Liver (tissue), 9 donors: Measurements from ENCODE around the gene SYCP2L. TPM values are rescaled to one million over a fixed set of nuclear protein-coding genes. Genes with fewer than 3 reads are reported as not detected.

Experiments used
- DNase-seq: peaks from one replicate; pipeline ENCODE4 v3.0.0-alpha.2; 2017; ENCODE audit warnings: low spot score
- H3K27ac ChIP-seq, 2 donors: one replicate each; pipeline ENCODE4 v1.7.0; 2013; ENCODE audit warnings: inconsistent platforms in 2 of 2, low read length in 2 of 2, control low read depth in 1 of 2, low read depth in 1 of 2, mild to moderate bottlenecking in 1 of 2
- H3K27me3 ChIP-seq, 4 donors: one replicate each; pipeline versions ENCODE4 v1.6.1 to v1.7.0; 2013; ENCODE audit warnings: low read length in 3 of 4, inconsistent platforms in 1 of 4, mild to moderate bottlenecking in 1 of 4, moderate library complexity in 1 of 4; ENCODE audit not compliant: control insufficient read depth in 4 of 4, insufficient read depth in 4 of 4
- H3K36me3 ChIP-seq, 4 donors: one replicate each; pipeline versions ENCODE4 v1.6.1 to v1.7.0; 2013; ENCODE audit warnings: low read length in 3 of 4, mild to moderate bottlenecking in 3 of 4, low read depth in 1 of 4, moderate library complexity in 1 of 4; ENCODE audit not compliant: control insufficient read depth in 4 of 4, insufficient read depth in 3 of 4
- H3K4me1 ChIP-seq, 4 donors: one replicate each; pipeline versions ENCODE4 v1.6.1 to v1.7.0; 2013; ENCODE audit warnings: low read length in 3 of 4, mild to moderate bottlenecking in 3 of 4, moderate library complexity in 1 of 4; ENCODE audit not compliant: control insufficient read depth in 4 of 4, insufficient read depth in 4 of 4
- H3K4me3 ChIP-seq, 3 donors: one replicate each; pipeline versions ENCODE4 v1.6.1 to v1.7.0; 2013; ENCODE audit warnings: low read length in 3 of 3, control low read depth in 1 of 3, low read depth in 1 of 3, mild to moderate bottlenecking in 1 of 3
- H3K9ac ChIP-seq, 2 donors: one replicate each; pipeline ENCODE4 v1.7.0; 2013; ENCODE audit warnings: low read length in 2 of 2, mild to moderate bottlenecking in 2 of 2, moderate library complexity in 2 of 2, control low read depth in 1 of 2, low read depth in 1 of 2
- H3K9me3 ChIP-seq, 4 donors: one replicate each; pipeline versions ENCODE4 v1.6.1 to v1.7.0; 2013; ENCODE audit warnings: low read length in 3 of 4; ENCODE audit not compliant: control insufficient read depth in 4 of 4
- EGR1 ChIP-seq, 2 donors: IDR thresholded peaks; 2 replicates each; pipeline ENCODE4 v1.6.1; 2016 to 2018; ENCODE audit warnings: antibody characterized with exemption in 2 of 2, low read depth in 2 of 2
- FOXA1 ChIP-seq: IDR thresholded peaks from 2 replicates; pipeline ENCODE4 v1.6.1; 2016; ENCODE audit warnings: antibody characterized with exemption
- FOXA2 ChIP-seq: IDR thresholded peaks from 2 replicates; pipeline ENCODE4 v1.6.1; 2016; ENCODE audit warnings: antibody characterized with exemption
- GABPA ChIP-seq, 2 donors: IDR thresholded peaks in 1 of 2; conservative IDR thresholded peaks in 1 of 2; 2 replicates each; pipeline ENCODE4 v1.6.1; 2016; ENCODE audit warnings: antibody characterized with exemption in 2 of 2, mild to moderate bottlenecking in 1 of 2, moderate library complexity in 1 of 2
- HNF4A ChIP-seq, 2 donors: conservative IDR thresholded peaks; 2 replicates each; pipeline ENCODE4 v1.6.1; 2016; ENCODE audit warnings: antibody characterized with exemption in 2 of 2, mild to moderate bottlenecking in 2 of 2
- HNF4G ChIP-seq: IDR thresholded peaks from 2 replicates; pipeline ENCODE4 v1.6.1; 2016; ENCODE audit warnings: antibody characterized with exemption
- JUND ChIP-seq, 2 donors: IDR thresholded peaks; 2 replicates each; pipeline ENCODE4 v1.6.1; 2016; ENCODE audit warnings: antibody characterized with exemption in 2 of 2
- NR2F2 ChIP-seq: IDR thresholded peaks from 2 replicates; pipeline ENCODE4 v1.6.1; 2016; ENCODE audit warnings: antibody characterized with exemption
- RXRA ChIP-seq, 2 donors: IDR thresholded peaks; 2 replicates each; pipeline ENCODE4 v1.6.1; 2017 to 2018; ENCODE audit warnings: antibody characterized with exemption in 2 of 2, mild to moderate bottlenecking in 1 of 2
- SP1 ChIP-seq: IDR thresholded peaks from 2 replicates; pipeline ENCODE4 v1.6.1; 2018; ENCODE audit warnings: antibody characterized with exemption, mild to moderate bottlenecking
- TAF1 ChIP-seq: conservative IDR thresholded peaks from 2 replicates; pipeline ENCODE4 v1.6.1; 2016; ENCODE audit warnings: antibody characterized with exemption, mild to moderate bottlenecking
- YY1 ChIP-seq: IDR thresholded peaks from 2 replicates; pipeline ENCODE4 v1.6.1; 2016; ENCODE audit warnings: antibody characterized with exemption, mild to moderate bottlenecking
- WGBS: extraction: QIAGEN DNeasy Blood & Tissue Kit; methylation state at CpG from one replicate; pipeline ENCODE4 v1.1.7; 2013; 5-methylcytosine and 5-hydroxymethylcytosine counted together
- polyA plus RNA-seq, 2 donors: library from polyadenylated mRNA; stranded (reverse) in 1 of 2; unstranded in 1 of 2; fragments of 200-250 nt in 1 of 2; fragments of >200 nt in 1 of 2; fragmentation: Nextera tagmentation in 1 of 2; extraction: Ambion mirVana in 1 of 2; gene quantifications; one replicate each; pipeline versions ENCODE4 v1.2.1 to v1.2.3, GENCODE V29; 2013 to 2015
- total RNA-seq, 2 donors: library from RNA; depleted of rRNA; stranded (reverse); fragments of >200 nt; gene quantifications; one replicate each; pipeline ENCODE4 v1.2.3, GENCODE V29; 2014
- TF ChIP-seq, protein P1 (sequence below): fragments of 150-350 bp; IDR thresholded peaks from 2 replicates; pipeline ENCODE4 v1.5.1; 2017; ENCODE audit warnings: improper control_type of control experiment, low read depth, low read length; ENCODE audit not compliant: missing input control
- TF ChIP-seq, protein P2 (sequence below): IDR thresholded peaks from 2 replicates; pipeline ENCODE4 v1.6.1; 2016; ENCODE audit warnings: antibody characterized with exemption
- TF ChIP-seq, protein P3 (sequence below): IDR thresholded peaks from 2 replicates; pipeline ENCODE4 v1.6.1; 2016; ENCODE audit warnings: antibody characterized with exemption, mild to moderate bottlenecking
- TF ChIP-seq, protein P4 (sequence below): IDR thresholded peaks from 2 replicates; pipeline ENCODE4 v1.6.1; 2016; ENCODE audit warnings: antibody characterized with exemption
- donor health status: healthy.
- donor health status: healthy.
- donor health status: healthy.
- donor health status: healthy.
- donor health status: healthy.

Gene SYCP2L
- total RNA-seq (under 1 TPM; 0.28 to 0.33 TPM), polyA plus RNA-seq (not detected)

DNA sequence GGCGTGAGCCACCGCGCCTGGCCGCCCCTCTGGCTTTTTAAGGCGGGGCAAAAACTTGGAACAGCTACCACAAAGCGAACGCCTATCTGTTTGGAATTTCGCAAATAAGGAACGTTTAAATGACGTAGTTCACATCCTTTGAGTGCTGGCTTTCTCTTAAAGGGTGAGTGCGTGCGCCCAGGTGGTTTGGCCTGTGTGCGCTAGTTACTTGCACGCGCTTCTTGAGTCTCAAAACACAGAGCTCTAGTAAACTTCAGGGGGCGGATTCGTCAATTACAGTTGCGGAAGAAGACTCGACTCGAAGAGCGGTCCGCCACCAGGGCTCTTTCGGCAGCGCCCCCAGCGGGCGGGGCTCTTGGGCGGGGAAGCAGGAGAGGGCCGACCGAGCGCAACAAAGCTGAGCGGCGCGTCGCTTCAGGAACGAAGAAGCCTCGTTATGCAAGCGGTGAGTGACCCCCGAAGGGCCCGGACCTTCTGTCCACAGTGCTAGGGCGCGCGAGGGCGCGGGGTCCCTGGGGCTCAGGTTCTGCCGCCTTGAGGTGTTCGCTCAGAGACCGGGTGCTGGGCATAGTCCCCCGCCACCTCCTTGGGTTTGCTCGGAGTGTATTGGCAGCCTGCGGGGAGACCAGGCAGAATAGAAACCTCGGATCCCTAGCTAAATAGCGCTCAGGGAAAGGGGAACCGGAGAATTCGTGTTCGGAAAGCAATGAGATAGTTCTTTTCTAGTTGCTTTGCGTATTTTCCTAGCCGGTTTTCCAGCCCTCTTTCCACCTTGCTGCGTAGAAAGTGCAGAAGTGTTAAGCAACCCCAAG is at the start of gene SYCP2L:
TSS of gene SYCP2L (plus strand) at position 362 of the 812 bp plus-strand sequence. CDS start at position 437, 75 bp downstream.
- no peak within 1 kb of the TSS for H3K27ac ChIP-seq
- peak; percentile 42 for DNase-seq

DNA sequence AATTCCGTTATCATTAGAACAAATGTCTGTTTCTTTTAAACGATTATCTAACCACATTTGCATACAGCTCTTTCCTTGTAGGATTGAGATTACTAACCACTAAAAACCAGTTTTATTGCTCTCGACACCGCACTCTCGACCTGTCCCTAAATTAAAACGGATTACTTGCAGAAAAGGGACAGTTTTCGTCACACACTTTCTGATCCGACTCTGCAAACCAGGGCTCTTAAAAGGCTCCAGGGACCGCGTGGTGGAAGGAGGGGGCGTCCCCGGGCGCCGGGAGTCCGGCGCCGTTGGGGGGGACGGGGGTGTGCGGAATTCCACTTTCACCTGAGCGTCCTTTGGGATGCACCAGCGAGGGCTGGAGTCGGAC is 49.2 kb upstream of the SYCP2L start:
- Histone ChIP-seq H3K27me3 (no peaks in the 10 kb centered on the region), H3K9ac (peak overlapping the region in 1 of 2 donors; percentile 69), H3K36me3 (no peaks in the 10 kb centered on the region), H3K4me1 (peaks cover 0 to 18% (median 7%) of the 10 kb centered on the region in 4 donors), H3K27ac (peak overlapping the region; percentile 3 to 79), H3K4me3 (peak overlapping the region; percentile 41 to 77 (median 59)), H3K9me3 (no peaks in the 10 kb centered on the region)
- DNase-seq = no peak
- TF ChIP-seq, protein P1, sequence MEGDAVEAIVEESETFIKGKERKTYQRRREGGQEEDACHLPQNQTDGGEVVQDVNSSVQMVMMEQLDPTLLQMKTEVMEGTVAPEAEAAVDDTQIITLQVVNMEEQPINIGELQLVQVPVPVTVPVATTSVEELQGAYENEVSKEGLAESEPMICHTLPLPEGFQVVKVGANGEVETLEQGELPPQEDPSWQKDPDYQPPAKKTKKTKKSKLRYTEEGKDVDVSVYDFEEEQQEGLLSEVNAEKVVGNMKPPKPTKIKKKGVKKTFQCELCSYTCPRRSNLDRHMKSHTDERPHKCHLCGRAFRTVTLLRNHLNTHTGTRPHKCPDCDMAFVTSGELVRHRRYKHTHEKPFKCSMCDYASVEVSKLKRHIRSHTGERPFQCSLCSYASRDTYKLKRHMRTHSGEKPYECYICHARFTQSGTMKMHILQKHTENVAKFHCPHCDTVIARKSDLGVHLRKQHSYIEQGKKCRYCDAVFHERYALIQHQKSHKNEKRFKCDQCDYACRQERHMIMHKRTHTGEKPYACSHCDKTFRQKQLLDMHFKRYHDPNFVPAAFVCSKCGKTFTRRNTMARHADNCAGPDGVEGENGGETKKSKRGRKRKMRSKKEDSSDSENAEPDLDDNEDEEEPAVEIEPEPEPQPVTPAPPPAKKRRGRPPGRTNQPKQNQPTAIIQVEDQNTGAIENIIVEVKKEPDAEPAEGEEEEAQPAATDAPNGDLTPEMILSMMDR = no peak
- TF ChIP-seq FOXA2 (no peak), TAF1 (no peak), EGR1 (IDR thresholded peaks at IDR 0.05; ENCODE audit: low read depth in 2 of 2) (no peak), YY1 (no peak), FOXA1 (no peak), NR2F2 (no peak), SP1 (no peak), HNF4A (conservative IDR thresholded peaks at IDR 0.05) (no peak), RXRA (IDR thresholded peaks at IDR 0.05) (no peak), HNF4G (no peak), JUND (IDR thresholded peaks at IDR 0.05) (no peak), GABPA (IDR thresholded peaks at IDR 0.05 in 1 of 2, conservative IDR thresholded peaks at IDR 0.05 in 1 of 2) (no peak)
- TF ChIP-seq, protein P2, sequence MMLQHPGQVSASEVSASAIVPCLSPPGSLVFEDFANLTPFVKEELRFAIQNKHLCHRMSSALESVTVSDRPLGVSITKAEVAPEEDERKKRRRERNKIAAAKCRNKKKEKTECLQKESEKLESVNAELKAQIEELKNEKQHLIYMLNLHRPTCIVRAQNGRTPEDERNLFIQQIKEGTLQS = no peak
- TF ChIP-seq, protein P3, sequence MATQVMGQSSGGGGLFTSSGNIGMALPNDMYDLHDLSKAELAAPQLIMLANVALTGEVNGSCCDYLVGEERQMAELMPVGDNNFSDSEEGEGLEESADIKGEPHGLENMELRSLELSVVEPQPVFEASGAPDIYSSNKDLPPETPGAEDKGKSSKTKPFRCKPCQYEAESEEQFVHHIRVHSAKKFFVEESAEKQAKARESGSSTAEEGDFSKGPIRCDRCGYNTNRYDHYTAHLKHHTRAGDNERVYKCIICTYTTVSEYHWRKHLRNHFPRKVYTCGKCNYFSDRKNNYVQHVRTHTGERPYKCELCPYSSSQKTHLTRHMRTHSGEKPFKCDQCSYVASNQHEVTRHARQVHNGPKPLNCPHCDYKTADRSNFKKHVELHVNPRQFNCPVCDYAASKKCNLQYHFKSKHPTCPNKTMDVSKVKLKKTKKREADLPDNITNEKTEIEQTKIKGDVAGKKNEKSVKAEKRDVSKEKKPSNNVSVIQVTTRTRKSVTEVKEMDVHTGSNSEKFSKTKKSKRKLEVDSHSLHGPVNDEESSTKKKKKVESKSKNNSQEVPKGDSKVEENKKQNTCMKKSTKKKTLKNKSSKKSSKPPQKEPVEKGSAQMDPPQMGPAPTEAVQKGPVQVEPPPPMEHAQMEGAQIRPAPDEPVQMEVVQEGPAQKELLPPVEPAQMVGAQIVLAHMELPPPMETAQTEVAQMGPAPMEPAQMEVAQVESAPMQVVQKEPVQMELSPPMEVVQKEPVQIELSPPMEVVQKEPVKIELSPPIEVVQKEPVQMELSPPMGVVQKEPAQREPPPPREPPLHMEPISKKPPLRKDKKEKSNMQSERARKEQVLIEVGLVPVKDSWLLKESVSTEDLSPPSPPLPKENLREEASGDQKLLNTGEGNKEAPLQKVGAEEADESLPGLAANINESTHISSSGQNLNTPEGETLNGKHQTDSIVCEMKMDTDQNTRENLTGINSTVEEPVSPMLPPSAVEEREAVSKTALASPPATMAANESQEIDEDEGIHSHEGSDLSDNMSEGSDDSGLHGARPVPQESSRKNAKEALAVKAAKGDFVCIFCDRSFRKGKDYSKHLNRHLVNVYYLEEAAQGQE = no peak
- TF ChIP-seq, protein P4, sequence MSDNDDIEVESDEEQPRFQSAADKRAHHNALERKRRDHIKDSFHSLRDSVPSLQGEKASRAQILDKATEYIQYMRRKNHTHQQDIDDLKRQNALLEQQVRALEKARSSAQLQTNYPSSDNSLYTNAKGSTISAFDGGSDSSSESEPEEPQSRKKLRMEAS = no peak
- under 1% methylated on average over 22 of the region's 22 CpGs for WGBS

More for the DNA sequence above, at the start of gene SYCP2L:
- Histone ChIP-seq H3K27me3 (peaks cover 5 to 19% (median 8%) of the 10 kb centered on the region in 4 donors), H3K4me1 (peaks cover 6 to 12% (median 8%) of the 10 kb centered on the region in 4 donors), H3K9ac (no peak within 1 kb of the TSS), H3K36me3 (no peaks in the 10 kb centered on the region), H3K4me3 (peak within 1 kb of the TSS in 2 of 3 donors; percentile 25 to 35), H3K9me3 (no peaks in the 10 kb centered on the region)
- WGBS = 5% methylated on average over 58 of the region's 58 CpGs
- TF ChIP-seq YY1 = no peak
- TF ChIP-seq, protein P3 = no peak
